Progenitor cell of endocrine pancreas (in vitro differentiated cells): ENCODE results near the gene SYNJ1. TPM values are rescaled to one million over a fixed set of nuclear protein-coding genes. Genes with fewer than 3 reads are reported as not detected.
"Not testable (repeated sequence)": the region's sequence is repeated elsewhere in the genome, so short reads cannot be mapped to it uniquely, and the experiment has no call there.

Source experiments
- DNase-seq: peaks from one replicate; pipeline ENCODE4 v3.0.0; 2021; ENCODE audit warnings: low spot score; ENCODE audit not compliant: unreplicated experiment
- H3K27ac Mint-ChIP-seq: 2 replicates; pipeline ENCODE4 v1.8.0; 2021; ENCODE audit warnings: mild to moderate bottlenecking, moderate library complexity, mixed read lengths
- H3K27me3 Mint-ChIP-seq: 2 replicates; pipeline ENCODE4 v1.8.0; 2021; ENCODE audit warnings: mixed read lengths
- H3K36me3 Mint-ChIP-seq: 2 replicates; pipeline ENCODE4 v1.8.0; 2022; ENCODE audit warnings: mixed read lengths; ENCODE audit not compliant: insufficient read depth
- H3K4me1 Mint-ChIP-seq: 2 replicates; pipeline ENCODE4 v1.8.0; 2021; ENCODE audit warnings: low read depth, mixed read lengths
- H3K4me3 Mint-ChIP-seq: 2 replicates; pipeline ENCODE4 v1.8.0; 2021; ENCODE audit warnings: low read depth, mild to moderate bottlenecking, moderate library complexity, mixed read lengths
- H3K9me3 Mint-ChIP-seq: 2 replicates; pipeline ENCODE4 v1.8.0; 2021; ENCODE audit warnings: low read depth, mixed read lengths
- CTCF ChIP-seq: fragments of 200-600 bp; sonication (generic); IDR thresholded peaks from one replicate; pipeline ENCODE4 v1.5.0; 2021; ENCODE audit warnings: antibody characterized with exemption, mild to moderate bottlenecking; ENCODE audit not compliant: unreplicated experiment
- total RNA-seq: library from RNA; stranded (reverse); gene quantifications from 2 replicates; pipeline ENCODE4 v1.2.1, GENCODE V29; 2021

SYNJ1 gene
- total RNA-seq, 1 donor from 2014 or later: 10.1 TPM

GRCh38 chr21:32698286-32698685 is 29.5 kb downstream of the SYNJ1 start:
- Mint-ChIP-seq H3K4me1 (peaks cover 13% of the 10 kb centered on the region), H3K27me3 (no peaks in the 10 kb centered on the region), H3K9me3 (no peaks in the 10 kb centered on the region), H3K36me3 (no peaks in the 10 kb centered on the region), H3K4me3 (no peak overlapping the region), H3K27ac (no peak overlapping the region)
- no peak for DNase-seq
- no peak for TF ChIP-seq CTCF

GRCh38 chr21:32695482-32695881 is 32.3 kb downstream of the SYNJ1 start:
- H3K4me1 Mint-ChIP-seq, H3K36me3 Mint-ChIP-seq, H3K4me3 Mint-ChIP-seq, H3K27me3 Mint-ChIP-seq, H3K9me3 Mint-ChIP-seq, DNase-seq, H3K27ac Mint-ChIP-seq: not testable (repeated sequence)

GRCh38 chr21:32693581-32693980 is 34.2 kb downstream of the SYNJ1 start:
- H3K27ac Mint-ChIP-seq: no peak overlapping the region
- no peaks in the 10 kb centered on the region for H3K9me3 Mint-ChIP-seq
- no peak overlapping the region for H3K4me3 Mint-ChIP-seq
- H3K4me1 Mint-ChIP-seq: no peaks in the 10 kb centered on the region
- H3K36me3 Mint-ChIP-seq: peaks cover 1% of the 10 kb centered on the region
- no peak for TF ChIP-seq CTCF
- no peak for DNase-seq
- H3K27me3 Mint-ChIP-seq: no peaks in the 10 kb centered on the region

GRCh38 chr21:32690085-32690484 is 37.7 kb downstream of the SYNJ1 start:
- no peak for DNase-seq
- Mint-ChIP-seq H3K27me3 (no peaks in the 10 kb centered on the region), H3K27ac (no peak overlapping the region), H3K4me1 (no peaks in the 10 kb centered on the region), H3K36me3 (peaks cover 1% of the 10 kb centered on the region), H3K9me3 (no peaks in the 10 kb centered on the region), H3K4me3 (no peak overlapping the region)
- TF ChIP-seq CTCF: no peak

GRCh38 chr21:32687643-32688345 is 40.0 kb downstream of the SYNJ1 start:
- H3K27me3 Mint-ChIP-seq: no peaks in the 10 kb centered on the region
- peaks cover 2% of the 10 kb centered on the region for H3K4me1 Mint-ChIP-seq
- H3K36me3 Mint-ChIP-seq: peaks cover 1% of the 10 kb centered on the region
- no peak overlapping the region for H3K27ac Mint-ChIP-seq
- no peak for TF ChIP-seq CTCF
- no peaks in the 10 kb centered on the region for H3K9me3 Mint-ChIP-seq
- no peak for DNase-seq
- no peak overlapping the region for H3K4me3 Mint-ChIP-seq

GRCh38 chr21:32682696-32683474 is 44.9 kb downstream of the SYNJ1 start:
- Mint-ChIP-seq H3K9me3 (no peaks in the 10 kb centered on the region), H3K27me3 (no peaks in the 10 kb centered on the region), H3K4me3 (no peak overlapping the region), H3K36me3 (no peaks in the 10 kb centered on the region), H3K27ac (no peak overlapping the region), H3K4me1 (peaks cover 8% of the 10 kb centered on the region)
- no peak for DNase-seq
- no peak for TF ChIP-seq CTCF
